Liver (tissue), 3 donors: ENCODE data around the gene JRKL.

Experiments
- ATF3 ChIP-seq: IDR thresholded peaks from 2 replicates; pipeline ENCODE4 v1.6.1; 2016; ENCODE audit warnings: antibody characterized with exemption
- CTCF ChIP-seq: fragments of 150-350 bp; IDR thresholded peaks from 2 replicates; pipeline ENCODE4 v1.5.1; 2017; ENCODE audit warnings: improper control_type of control experiment, low read depth, low read length; ENCODE audit not compliant: missing input control
- FOXA1 ChIP-seq: IDR thresholded peaks from 2 replicates; pipeline ENCODE4 v1.6.1; 2016; ENCODE audit warnings: antibody characterized with exemption
- JUND ChIP-seq, 2 donors: IDR thresholded peaks; 2 replicates each; pipeline ENCODE4 v1.6.1; 2016; ENCODE audit warnings: antibody characterized with exemption in 2 of 2
- RAD21 ChIP-seq, 2 donors: IDR thresholded peaks; 2 replicates each; pipeline ENCODE4 v1.6.1; 2016; ENCODE audit warnings: antibody characterized with exemption in 2 of 2, mild to moderate bottlenecking in 2 of 2
- REST ChIP-seq: IDR thresholded peaks from 2 replicates; pipeline ENCODE4 v1.6.1; 2016; ENCODE audit warnings: antibody characterized with exemption, mild to moderate bottlenecking
- TAF1 ChIP-seq: conservative IDR thresholded peaks from 2 replicates; pipeline ENCODE4 v1.6.1; 2016; ENCODE audit warnings: antibody characterized with exemption, mild to moderate bottlenecking
- donor health status: healthy.
- donor health status: healthy.

- TF ChIP-seq CTCF, result no peak
- no peak for TF ChIP-seq REST
- TF ChIP-seq TAF1, result no peak
- TF ChIP-seq RAD21 (IDR thresholded peaks at IDR 0.05), result no peak
- TF ChIP-seq FOXA1, result no peak
- TF ChIP-seq JUND (IDR thresholded peaks at IDR 0.05), result no peak
- no peak for TF ChIP-seq ATF3
These were observed 24.3 kb upstream of the JRKL start for GRCh38 chr11:96365493-96365892.
